Vagina (tissue), 2 donors: ENCODE data around the gene LDAH. TPM values are rescaled to one million over a fixed set of nuclear protein-coding genes. Genes with fewer than 3 reads are reported as not detected.

Experiments used
- DNase-seq, 2 donors: peaks; one replicate each; pipeline ENCODE4 v3.0.0-alpha.2; 2017; ENCODE audit errors: extremely low spot score in 2 of 2
- H3K27ac ChIP-seq: fragments of 200-600 bp; sonication (generic); one replicate; pipeline ENCODE4 v1.5.1; 2019
- H3K27me3 ChIP-seq: fragments of 200-600 bp; sonication (generic); one replicate; pipeline ENCODE4 v1.5.1; 2019
- H3K36me3 ChIP-seq, 2 donors: fragments of 200-600 bp; sonication (generic); one replicate each; pipeline ENCODE4 v1.5.1; 2017 to 2019
- H3K4me1 ChIP-seq: fragments of 200-600 bp; sonication (generic); one replicate; pipeline ENCODE4 v1.5.1; 2019
- H3K4me3 ChIP-seq, 2 donors: fragments of 200-600 bp; sonication (generic); 1 replicate in 1 of 2; 2 replicates in 1 of 2; pipeline ENCODE4 v1.5.1; 2016 to 2019
- H3K9me3 ChIP-seq: fragments of 200-600 bp; sonication (generic); one replicate; pipeline ENCODE4 v1.5.1; 2019
- POLR2A ChIP-seq, 2 donors: fragments of 450-650 bp; IDR thresholded peaks; one replicate each; pipeline ENCODE4 v1.6.1; 2017; ENCODE audit warnings: antibody characterized with exemption in 2 of 2, mild to moderate bottlenecking in 2 of 2, moderate library complexity in 2 of 2
- POLR2AphosphoS5 ChIP-seq, 2 donors: sonication (generic); formaldehyde crosslinking; IDR thresholded peaks; one replicate each; pipeline ENCODE4 v1.9.0; 2017; ENCODE audit warnings: antibody characterized with exemption in 2 of 2, mild to moderate bottlenecking in 2 of 2, low read depth in 1 of 2; ENCODE audit not compliant: insufficient read depth in 1 of 2
- intact Hi-C: fragments of 100-400 bp; cut with DNase I; formaldehyde crosslinking; loops from one replicate; pipeline ENCODE4 v1.15.1; 2023
- total RNA-seq: library from RNA; depleted of rRNA; stranded (reverse); fragments of >200 nt; gene quantifications from one replicate; pipeline ENCODE4 v1.2.3, GENCODE V29; 2016
- TF ChIP-seq, protein P1 (sequence below), 3 experiments: fragments of 450-650 bp in 2 of 3; fragments of 200-600 bp in 1 of 3; sonication (generic) in 1 of 3; IDR thresholded peaks; one replicate each; pipeline ENCODE4 v1.5.1; 2017 to 2019; ENCODE audit warnings: antibody characterized with exemption in 3 of 3, mild to moderate bottlenecking in 2 of 3, moderate library complexity in 2 of 3

LDAH gene
- total RNA-seq, 1 donor from 2014 or later, result 9.1 TPM

DNA sequence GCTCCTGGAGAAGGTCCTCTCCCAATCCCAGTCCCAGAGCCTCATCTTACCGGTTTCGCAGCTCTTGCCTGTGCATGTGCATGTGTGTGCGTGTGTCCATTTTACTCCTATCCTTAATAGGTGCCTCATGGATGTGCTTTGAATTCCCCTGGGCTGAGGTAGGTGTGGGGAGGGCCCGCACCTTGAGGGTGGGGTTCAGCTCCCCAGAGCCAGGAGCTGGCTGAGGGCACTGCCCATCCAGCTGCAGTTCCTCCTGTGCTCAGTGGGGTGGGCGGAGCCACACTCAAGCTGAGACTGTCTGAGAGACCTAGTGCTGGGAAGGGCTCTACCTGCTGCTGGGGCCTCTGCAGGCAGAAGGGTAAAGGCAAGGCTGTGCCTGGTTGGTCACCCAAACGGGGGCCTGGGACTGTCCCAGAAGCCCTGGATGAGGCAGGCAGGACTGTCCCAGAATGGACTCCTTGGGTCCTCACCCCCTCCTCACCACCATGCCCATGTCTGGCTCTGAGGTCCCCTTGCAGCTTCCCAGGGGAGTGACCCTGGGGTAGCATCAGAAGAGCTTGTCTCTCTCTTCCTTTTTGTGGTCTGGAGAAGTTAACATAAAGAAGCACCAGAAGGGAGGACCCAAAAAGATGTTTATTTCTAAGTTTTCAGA lies 147.1 kb downstream of the LDAH start:
- peak overlapping the region; percentile 87 for H3K27ac ChIP-seq
- intact Hi-C loops, result no loop called here
- DNase-seq, result no peak

DNA sequence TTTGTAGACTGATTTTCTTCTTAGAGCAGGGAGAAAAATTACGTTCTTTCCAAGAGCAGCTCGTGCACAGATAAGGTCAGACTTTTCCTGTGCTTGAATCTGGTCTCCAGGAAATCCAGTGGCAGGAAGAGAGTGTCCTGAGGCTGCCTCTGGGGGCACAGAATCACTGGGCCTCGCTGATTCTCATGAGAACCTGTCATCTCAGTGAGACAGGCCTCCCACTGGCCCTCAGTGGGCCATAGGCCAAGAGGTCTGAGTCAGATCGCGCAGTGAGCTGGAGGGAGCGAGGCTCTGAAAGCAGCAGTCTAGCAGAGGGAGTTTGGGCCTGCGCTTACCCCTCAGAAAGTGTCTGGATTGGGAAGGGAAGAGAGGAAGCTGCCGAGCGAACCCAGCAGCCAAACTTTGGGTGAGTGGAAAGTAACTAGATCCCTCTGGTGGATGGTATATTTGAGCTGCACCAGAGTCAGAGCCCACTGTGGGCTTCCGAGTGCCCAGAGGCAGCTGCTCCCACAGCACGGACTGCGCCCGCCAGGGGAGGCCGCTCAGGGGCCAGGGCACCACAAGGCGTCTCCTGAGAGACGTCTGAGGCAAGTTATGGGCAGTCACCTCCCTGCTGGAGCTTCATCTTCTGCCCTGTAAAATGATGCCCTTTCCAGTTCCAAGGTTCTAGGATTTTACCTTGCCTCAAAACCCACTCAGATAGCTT lies 147.8 kb downstream of the LDAH start:
- intact Hi-C loops, result no loop called here
- peaks cover 43% of the 10 kb centered on the region for H3K4me1 ChIP-seq
- H3K27me3 ChIP-seq, result no peaks in the 10 kb centered on the region
- DNase-seq, result no peak
- H3K4me3 ChIP-seq, result peak overlapping the region in 1 of 2 donors; percentile 29
- H3K9me3 ChIP-seq, result no peaks in the 10 kb centered on the region
- no peaks in the 10 kb centered on the region for H3K36me3 ChIP-seq
- peak overlapping the region; percentile 87 for H3K27ac ChIP-seq
- TF ChIP-seq POLR2A (IDR thresholded peaks at IDR 0.05) (no peak), POLR2AphosphoS5 (IDR thresholded peaks at IDR 0.05; ENCODE audit: insufficient read depth in 1 of 2, low read depth in 1 of 2) (peak; percentile 11 to 64)

More for the DNA sequence above, 147.1 kb downstream of the LDAH start:
- Histone ChIP-seq H3K9me3 (no peaks in the 10 kb centered on the region), H3K4me1 (peaks cover 43% of the 10 kb centered on the region), H3K27me3 (no peaks in the 10 kb centered on the region), H3K4me3 (peak overlapping the region in 1 of 2 donors; percentile 29), H3K36me3 (no peaks in the 10 kb centered on the region)
- TF ChIP-seq POLR2AphosphoS5 (IDR thresholded peaks at IDR 0.05; ENCODE audit: insufficient read depth in 1 of 2, low read depth in 1 of 2) (no peak), POLR2A (IDR thresholded peaks at IDR 0.05) (no peak)
- TF ChIP-seq, protein P1, sequence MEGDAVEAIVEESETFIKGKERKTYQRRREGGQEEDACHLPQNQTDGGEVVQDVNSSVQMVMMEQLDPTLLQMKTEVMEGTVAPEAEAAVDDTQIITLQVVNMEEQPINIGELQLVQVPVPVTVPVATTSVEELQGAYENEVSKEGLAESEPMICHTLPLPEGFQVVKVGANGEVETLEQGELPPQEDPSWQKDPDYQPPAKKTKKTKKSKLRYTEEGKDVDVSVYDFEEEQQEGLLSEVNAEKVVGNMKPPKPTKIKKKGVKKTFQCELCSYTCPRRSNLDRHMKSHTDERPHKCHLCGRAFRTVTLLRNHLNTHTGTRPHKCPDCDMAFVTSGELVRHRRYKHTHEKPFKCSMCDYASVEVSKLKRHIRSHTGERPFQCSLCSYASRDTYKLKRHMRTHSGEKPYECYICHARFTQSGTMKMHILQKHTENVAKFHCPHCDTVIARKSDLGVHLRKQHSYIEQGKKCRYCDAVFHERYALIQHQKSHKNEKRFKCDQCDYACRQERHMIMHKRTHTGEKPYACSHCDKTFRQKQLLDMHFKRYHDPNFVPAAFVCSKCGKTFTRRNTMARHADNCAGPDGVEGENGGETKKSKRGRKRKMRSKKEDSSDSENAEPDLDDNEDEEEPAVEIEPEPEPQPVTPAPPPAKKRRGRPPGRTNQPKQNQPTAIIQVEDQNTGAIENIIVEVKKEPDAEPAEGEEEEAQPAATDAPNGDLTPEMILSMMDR (IDR thresholded peaks at IDR 0.05), result no peak

GRCh38 chr2:20674309-20674965 lies 148.5 kb downstream of the LDAH start:
- Histone ChIP-seq H3K4me3 (peak overlapping the region in 1 of 2 donors; percentile 1), H3K9me3 (no peaks in the 10 kb centered on the region), H3K27me3 (no peaks in the 10 kb centered on the region), H3K27ac (peak overlapping the region; percentile 87), H3K36me3 (no peaks in the 10 kb centered on the region), H3K4me1 (peaks cover 43% of the 10 kb centered on the region)
- DNase-seq, result no peak
- intact Hi-C loops, result no loop called here
- TF ChIP-seq POLR2A (IDR thresholded peaks at IDR 0.05) (no peak), POLR2AphosphoS5 (IDR thresholded peaks at IDR 0.05; ENCODE audit: insufficient read depth in 1 of 2, low read depth in 1 of 2) (no peak)
- TF ChIP-seq, protein P1 (IDR thresholded peaks at IDR 0.05), result no peak

DNA sequence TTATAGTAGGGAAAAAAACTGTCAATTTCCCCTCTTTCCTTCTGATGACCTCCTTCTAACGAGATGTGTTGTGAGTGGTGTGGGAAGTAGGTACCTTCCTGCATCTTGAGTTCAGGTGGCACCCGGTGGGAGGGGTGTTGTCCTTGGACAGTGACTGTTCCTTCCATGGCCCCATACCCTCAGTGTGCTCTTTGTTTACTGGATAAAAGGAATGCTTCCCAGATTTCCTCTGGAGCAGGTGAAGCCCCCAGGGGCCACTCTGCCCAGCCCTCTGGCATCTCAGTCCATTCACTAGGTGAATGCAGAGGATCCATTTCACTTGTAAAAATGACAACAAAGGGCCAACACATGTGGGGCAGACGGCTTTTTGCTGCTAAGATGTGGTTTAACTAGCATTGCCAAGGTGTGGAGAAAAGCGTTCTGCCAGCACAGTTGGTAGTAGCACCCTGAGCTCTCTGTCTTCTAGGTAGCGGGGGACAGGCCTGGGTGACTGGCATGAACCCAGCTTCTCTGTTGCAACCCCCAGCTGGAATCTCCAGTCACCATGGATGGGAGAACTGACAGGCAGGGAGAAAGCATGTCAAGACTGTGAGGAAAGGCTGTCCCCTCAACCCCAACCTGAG lies 149.1 kb downstream of the LDAH start:
- Histone ChIP-seq H3K27me3 (no peaks in the 10 kb centered on the region), H3K9me3 (no peaks in the 10 kb centered on the region), H3K4me3 (peak overlapping the region in 1 of 2 donors; percentile 1), H3K36me3 (no peaks in the 10 kb centered on the region), H3K27ac (peak overlapping the region; percentile 87), H3K4me1 (peaks cover 45% of the 10 kb centered on the region)
- no peak for DNase-seq
- TF ChIP-seq POLR2AphosphoS5 (IDR thresholded peaks at IDR 0.05; ENCODE audit: insufficient read depth in 1 of 2, low read depth in 1 of 2), result no peak
- TF ChIP-seq POLR2A (IDR thresholded peaks at IDR 0.05), result no peak
- TF ChIP-seq, protein P1 (IDR thresholded peaks at IDR 0.05), result no peak
- intact Hi-C loops, result no loop called here
